Measurements from ENCODE around the gene PRR4.

PRR4 gene, protein sequence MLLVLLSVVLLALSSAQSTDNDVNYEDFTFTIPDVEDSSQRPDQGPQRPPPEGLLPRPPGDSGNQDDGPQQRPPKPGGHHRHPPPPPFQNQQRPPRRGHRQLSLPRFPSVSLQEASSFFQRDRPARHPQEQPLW

GRCh38 chr12:10849425-10849878 lies at the start of gene PRR4:
Gene PRR4 (minus strand): TSS chr12:10849475. CDS start chr12:10849437, 38 bp downstream.
- H3K4me1 Mint-ChIP-seq (ENCODE audit: low read depth) = peaks cover 37% of the 10 kb centered on the region

DNA sequence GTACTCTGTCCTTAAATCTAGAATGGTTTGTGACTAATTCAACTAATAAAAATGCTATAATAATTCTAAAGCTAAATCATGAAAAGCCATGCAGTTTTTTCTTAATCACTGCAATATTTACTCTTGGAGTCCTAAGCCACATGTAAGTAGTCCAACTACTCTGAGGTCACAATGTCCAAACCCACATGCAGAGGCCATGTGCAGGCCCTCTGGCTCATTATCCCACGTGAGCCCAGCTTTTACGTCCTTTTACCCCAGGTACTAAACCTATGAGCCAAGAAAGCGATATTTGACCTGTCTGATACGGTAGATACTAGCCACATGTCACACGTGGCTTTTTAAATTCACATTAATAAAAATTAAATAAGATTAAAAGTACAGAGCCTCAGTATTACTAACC lies 47.6 kb upstream of the PRR4 start:
- H3K27me3 Mint-ChIP-seq (ENCODE audit: low read depth) = no peaks in the 10 kb centered on the region
- no peak overlapping the region for H3K4me3 Mint-ChIP-seq
- H3K36me3 Mint-ChIP-seq (ENCODE audit: low read depth) = no peaks in the 10 kb centered on the region
- H3K4me1 Mint-ChIP-seq (ENCODE audit: low read depth) = no peaks in the 10 kb centered on the region
- DNase-seq (ENCODE audit: low spot score) = no peak
- no peaks in the 10 kb centered on the region for H3K9me3 Mint-ChIP-seq
- H3K27ac Mint-ChIP-seq = no peak overlapping the region

More at GRCh38 chr12:10849425-10849878, at the start of gene PRR4:
- no peak for DNase-seq (ENCODE audit: low spot score)
- H3K36me3 Mint-ChIP-seq (ENCODE audit: low read depth) = peaks cover 25% of the 10 kb centered on the region
- H3K9me3 Mint-ChIP-seq = peaks cover 5% of the 10 kb centered on the region
- no peaks in the 10 kb centered on the region for H3K27me3 Mint-ChIP-seq (ENCODE audit: low read depth)
- H3K4me3 Mint-ChIP-seq = peak within 1 kb of the TSS; percentile 44
- H3K27ac Mint-ChIP-seq = peak within 1 kb of the TSS; percentile 79

DNA sequence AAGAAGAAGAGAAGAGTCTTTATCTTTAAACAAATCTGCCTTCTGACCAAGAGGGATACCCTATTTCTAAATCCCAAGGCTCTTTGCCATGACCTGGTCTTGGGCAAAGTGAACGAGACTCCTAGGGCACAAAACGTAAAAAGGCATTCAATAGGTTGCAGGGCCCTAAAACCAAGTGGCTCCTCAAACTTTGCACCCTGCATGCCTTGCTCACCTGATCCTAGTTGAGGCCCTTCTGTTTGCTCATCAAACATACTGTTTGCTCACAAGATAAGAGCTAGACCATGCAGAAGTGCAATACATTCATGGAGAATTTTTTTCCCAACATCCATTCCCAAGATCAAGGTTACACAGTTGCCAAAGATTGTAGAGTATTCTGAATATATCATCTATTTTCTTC lies 42.7 kb upstream of the PRR4 start:
- Mint-ChIP-seq H3K36me3 (ENCODE audit: low read depth) (peaks cover 4% of the 10 kb centered on the region), H3K9me3 (no peaks in the 10 kb centered on the region), H3K4me1 (ENCODE audit: low read depth) (no peaks in the 10 kb centered on the region), H3K27me3 (ENCODE audit: low read depth) (no peaks in the 10 kb centered on the region), H3K27ac (no peak overlapping the region), H3K4me3 (no peak overlapping the region)
- DNase-seq (ENCODE audit: low spot score) = no peak

- no peak for DNase-seq (ENCODE audit: low spot score)
Observed at GRCh38 chr12:10889226-10889625, 40.0 kb upstream of the PRR4 start.

GRCh38 chr12:10884086-10884725 lies 34.9 kb upstream of the PRR4 start, which contains the start of gene PRH1:
Gene PRH1 (minus strand): TSS chr12:10884255. CDS start chr12:10884217, 38 bp downstream.
- Mint-ChIP-seq H3K27ac (no peak within 1 kb of the TSS), H3K27me3 (ENCODE audit: low read depth) (no peaks in the 10 kb centered on the region), H3K36me3 (ENCODE audit: low read depth) (peaks cover 2% of the 10 kb centered on the region), H3K4me3 (no peak within 1 kb of the TSS), H3K4me1 (ENCODE audit: low read depth) (peaks cover 1% of the 10 kb centered on the region), H3K9me3 (no peaks in the 10 kb centered on the region)
- DNase-seq (ENCODE audit: low spot score) = no peak

More at GRCh38 chr12:10889226-10889625, 40.0 kb upstream of the PRR4 start:
- H3K27ac Mint-ChIP-seq = no peak overlapping the region
- H3K9me3 Mint-ChIP-seq = no peaks in the 10 kb centered on the region
- no peaks in the 10 kb centered on the region for H3K4me1 Mint-ChIP-seq (ENCODE audit: low read depth)
- no peak overlapping the region for H3K4me3 Mint-ChIP-seq
- H3K27me3 Mint-ChIP-seq (ENCODE audit: low read depth) = no peaks in the 10 kb centered on the region
- peaks cover 4% of the 10 kb centered on the region for H3K36me3 Mint-ChIP-seq (ENCODE audit: low read depth)

DNA sequence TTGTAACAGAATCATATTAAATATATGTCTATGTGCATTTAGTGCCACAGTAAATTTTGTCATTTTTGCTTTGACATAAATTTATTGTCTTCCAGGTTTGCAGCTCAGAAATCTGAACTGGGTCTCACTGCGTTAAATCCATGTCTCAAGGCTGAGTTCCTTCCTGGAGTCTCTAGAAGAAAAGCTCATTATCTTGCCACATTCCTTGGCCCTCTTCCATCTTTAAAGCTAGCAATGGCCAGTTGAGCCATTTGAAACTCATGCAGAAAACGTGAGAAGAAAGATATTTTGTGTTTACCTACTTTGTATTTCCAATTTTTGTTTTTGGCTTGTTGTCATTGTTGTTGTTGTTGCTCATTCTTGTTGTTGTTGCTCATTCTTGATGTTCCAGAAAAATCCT lies 24.1 kb upstream of the PRR4 start:
- no peaks in the 10 kb centered on the region for H3K4me1 Mint-ChIP-seq (ENCODE audit: low read depth)
- H3K4me3 Mint-ChIP-seq = no peak overlapping the region
- no peak for DNase-seq (ENCODE audit: low spot score)
- peaks cover 8% of the 10 kb centered on the region for H3K36me3 Mint-ChIP-seq (ENCODE audit: low read depth)
- no peak overlapping the region for H3K27ac Mint-ChIP-seq
- H3K9me3 Mint-ChIP-seq = no peaks in the 10 kb centered on the region
- no peaks in the 10 kb centered on the region for H3K27me3 Mint-ChIP-seq (ENCODE audit: low read depth)

DNA sequence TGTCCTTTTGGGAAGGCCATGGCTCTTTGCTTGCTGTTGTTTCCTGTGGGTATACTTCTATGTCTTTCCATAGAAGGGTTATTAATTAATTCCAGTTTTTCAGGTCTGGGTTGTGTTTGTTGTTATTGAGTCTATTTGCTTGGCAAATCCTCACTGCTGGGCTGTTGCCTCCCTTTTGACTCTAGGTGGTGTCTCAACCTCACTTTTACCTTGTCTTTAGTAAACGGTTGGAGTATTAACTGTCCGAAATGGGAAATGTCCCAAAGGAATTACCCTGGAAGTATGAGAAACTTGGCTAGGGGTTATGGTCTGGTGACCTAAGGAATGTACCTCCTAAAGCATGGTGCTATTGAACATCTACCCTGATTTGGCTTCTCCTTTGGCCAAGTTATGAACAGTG lies 18.1 kb upstream of the PRR4 start:
- Mint-ChIP-seq H3K4me3 (no peak overlapping the region), H3K27ac (no peak overlapping the region), H3K36me3 (ENCODE audit: low read depth) (peaks cover 1% of the 10 kb centered on the region), H3K9me3 (peaks cover 8% of the 10 kb centered on the region), H3K4me1 (ENCODE audit: low read depth) (no peaks in the 10 kb centered on the region), H3K27me3 (ENCODE audit: low read depth) (no peaks in the 10 kb centered on the region)
- no peak for DNase-seq (ENCODE audit: low spot score)

DNA sequence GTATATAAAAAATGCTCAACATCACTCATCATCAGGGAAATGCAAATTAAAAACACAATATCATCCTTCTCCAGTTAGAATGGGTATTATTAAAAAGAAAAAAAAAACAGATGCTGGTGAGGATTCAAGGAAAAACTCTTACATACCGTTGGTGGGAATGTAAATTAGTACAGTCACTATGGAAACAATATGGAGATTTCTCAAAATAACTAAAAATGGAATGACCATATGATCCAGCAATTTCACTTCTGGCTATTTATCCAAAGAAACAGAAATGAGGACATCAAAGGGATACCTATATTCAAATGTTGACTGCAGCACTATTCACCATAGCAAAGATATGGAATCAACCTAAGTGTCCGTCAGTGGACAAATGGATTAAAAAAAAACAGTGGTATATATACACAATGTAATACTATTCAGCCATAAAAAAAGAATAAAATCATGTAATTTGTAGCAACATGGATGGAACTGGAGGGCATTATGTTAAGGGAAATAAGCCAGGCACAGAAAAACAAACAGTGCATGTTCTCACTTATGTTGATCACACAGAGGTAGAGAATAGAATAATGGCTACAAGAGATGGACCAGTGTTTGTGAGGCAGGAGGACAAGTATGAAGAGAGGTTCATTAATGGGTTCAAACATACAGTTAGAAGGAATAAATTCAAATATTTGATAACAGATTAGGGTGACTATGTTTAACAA lies 14.4 kb upstream of the PRR4 start:
- H3K4me1 Mint-ChIP-seq (ENCODE audit: low read depth) = no peaks in the 10 kb centered on the region
- DNase-seq (ENCODE audit: low spot score) = no peak
- H3K9me3 Mint-ChIP-seq = peaks cover 34% of the 10 kb centered on the region
- H3K27ac Mint-ChIP-seq = no peak overlapping the region
- H3K36me3 Mint-ChIP-seq (ENCODE audit: low read depth) = peaks cover 20% of the 10 kb centered on the region
- no peak overlapping the region for H3K4me3 Mint-ChIP-seq
- H3K27me3 Mint-ChIP-seq (ENCODE audit: low read depth) = no peaks in the 10 kb centered on the region

GRCh38 chr12:10861366-10861765 lies 12.1 kb upstream of the PRR4 start:
- peaks cover 50% of the 10 kb centered on the region for H3K9me3 Mint-ChIP-seq
- H3K27ac Mint-ChIP-seq = no peak overlapping the region
- peaks cover 40% of the 10 kb centered on the region for H3K36me3 Mint-ChIP-seq (ENCODE audit: low read depth)
- H3K4me1 Mint-ChIP-seq (ENCODE audit: low read depth) = no peaks in the 10 kb centered on the region
- DNase-seq (ENCODE audit: low spot score) = no peak
- no peaks in the 10 kb centered on the region for H3K27me3 Mint-ChIP-seq (ENCODE audit: low read depth)
- H3K4me3 Mint-ChIP-seq = no peak overlapping the region

DNA sequence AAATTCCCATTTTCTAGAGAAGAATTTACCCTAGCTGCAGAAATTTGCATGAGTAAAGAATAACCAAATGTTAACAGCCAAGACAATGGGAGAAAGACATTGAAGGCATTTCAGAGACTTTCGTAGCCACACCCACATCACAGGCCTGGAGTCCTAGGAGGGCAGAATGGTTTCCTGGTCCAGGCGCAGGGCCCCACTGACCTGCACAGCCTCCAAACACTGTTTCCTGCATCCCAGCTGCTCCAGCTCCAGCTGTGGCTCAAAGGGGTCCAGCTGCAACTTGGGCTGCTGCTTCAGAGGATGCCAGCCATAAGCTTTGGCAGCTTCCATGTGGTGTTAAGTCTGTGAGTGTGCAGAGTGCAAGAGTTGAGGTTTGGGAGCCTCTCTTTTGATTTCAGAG lies 6.5 kb upstream of the PRR4 start:
- Mint-ChIP-seq H3K9me3 (peaks cover 44% of the 10 kb centered on the region), H3K27me3 (ENCODE audit: low read depth) (no peaks in the 10 kb centered on the region), H3K4me3 (no peak overlapping the region), H3K36me3 (ENCODE audit: low read depth) (peaks cover 52% of the 10 kb centered on the region), H3K27ac (no peak overlapping the region), H3K4me1 (ENCODE audit: low read depth) (peaks cover 15% of the 10 kb centered on the region)
- no peak for DNase-seq (ENCODE audit: low spot score)

- Mint-ChIP-seq H3K27me3 (ENCODE audit: low read depth) (no peaks in the 10 kb centered on the region), H3K27ac (no peak overlapping the region), H3K4me3 (no peak overlapping the region), H3K9me3 (peaks cover 34% of the 10 kb centered on the region), H3K4me1 (ENCODE audit: low read depth) (peaks cover 34% of the 10 kb centered on the region), H3K36me3 (ENCODE audit: low read depth) (peaks cover 42% of the 10 kb centered on the region)
- no peak for DNase-seq (ENCODE audit: low spot score)
Observed at GRCh38 chr12:10853776-10854175, 4.5 kb upstream of the PRR4 start.

DNA sequence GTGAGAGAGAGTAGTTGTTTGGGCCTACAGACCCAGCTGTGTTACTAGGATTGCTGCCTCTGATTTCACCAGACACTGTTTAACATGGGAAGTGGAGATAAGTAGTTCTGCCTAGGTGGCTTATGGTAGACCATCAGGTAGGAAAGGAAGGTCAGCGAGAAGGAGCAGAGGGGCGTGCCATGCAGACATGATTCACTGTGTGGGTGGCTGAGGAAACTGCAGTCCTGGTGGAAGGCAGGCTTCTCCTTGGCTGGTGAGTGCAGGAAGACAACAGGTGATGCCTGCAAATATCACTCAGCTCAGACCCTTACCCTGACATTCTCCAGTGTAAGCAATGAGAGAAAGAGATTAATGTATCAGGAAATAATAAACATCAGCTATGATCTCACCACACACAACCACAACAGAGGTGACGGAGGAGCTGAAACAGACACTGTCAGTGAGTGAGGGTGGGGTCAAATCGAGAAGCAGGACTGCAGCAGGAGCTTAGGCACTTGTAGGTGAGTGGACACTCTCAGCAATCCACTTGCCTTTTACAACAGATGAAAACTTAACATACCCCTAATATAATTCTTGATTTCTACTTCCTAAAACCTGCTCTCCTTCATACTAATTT lies 2.1 kb upstream of the PRR4 start:
- Mint-ChIP-seq H3K36me3 (ENCODE audit: low read depth) (peaks cover 35% of the 10 kb centered on the region), H3K9me3 (peaks cover 16% of the 10 kb centered on the region), H3K27ac (peak overlapping the region; percentile 27), H3K27me3 (ENCODE audit: low read depth) (no peaks in the 10 kb centered on the region), H3K4me1 (ENCODE audit: low read depth) (peaks cover 37% of the 10 kb centered on the region), H3K4me3 (no peak overlapping the region)
- no peak for DNase-seq (ENCODE audit: low spot score)

- Mint-ChIP-seq H3K27me3 (ENCODE audit: low read depth) (no peaks in the 10 kb centered on the region), H3K4me3 (no peak overlapping the region), H3K27ac (peak overlapping the region; percentile 41), H3K9me3 (peaks cover 4% of the 10 kb centered on the region), H3K36me3 (ENCODE audit: low read depth) (peaks cover 25% of the 10 kb centered on the region), H3K4me1 (ENCODE audit: low read depth) (peaks cover 37% of the 10 kb centered on the region)
- DNase-seq (ENCODE audit: low spot score) = no peak
Observed at GRCh38 chr12:10847744-10848143, 1.5 kb downstream of the PRR4 start.

DNA sequence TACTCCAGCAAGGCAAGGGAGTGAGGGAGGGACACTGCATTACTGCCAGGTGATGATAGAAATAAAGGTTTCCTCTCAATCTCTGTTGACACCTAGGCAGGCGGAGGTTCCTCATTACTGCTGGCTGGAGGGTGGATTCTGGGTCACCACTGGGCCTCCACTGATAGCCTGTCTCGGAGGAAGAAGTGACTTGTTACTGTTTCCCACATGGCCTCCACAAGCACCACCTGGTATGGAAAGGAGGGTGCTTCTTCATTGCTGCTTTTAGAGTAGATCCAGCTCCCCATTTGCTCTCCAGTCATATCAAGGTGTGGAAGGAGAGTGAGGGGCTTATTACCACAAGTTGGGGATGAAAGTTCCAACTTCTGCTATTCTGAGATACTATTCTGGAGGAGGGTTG lies 6.4 kb downstream of the PRR4 start:
- Mint-ChIP-seq H3K27ac (no peak overlapping the region), H3K4me3 (no peak overlapping the region), H3K27me3 (ENCODE audit: low read depth) (no peaks in the 10 kb centered on the region), H3K4me1 (ENCODE audit: low read depth) (no peaks in the 10 kb centered on the region), H3K36me3 (ENCODE audit: low read depth) (peaks cover 15% of the 10 kb centered on the region), H3K9me3 (no peaks in the 10 kb centered on the region)
- no peak for DNase-seq (ENCODE audit: low spot score)

All from T-helper 2 cell treated with Interferon-gamma antibody and Interleukin-4, amounts not matched to agents 5 μg/mL and 100 μg/mL, for 36 hours (primary cell).